ENCODE measurements around the gene TRABD2B. TPM values are rescaled to one million over a fixed set of nuclear protein-coding genes. Genes with fewer than 3 reads are reported as not detected.

TRABD2B gene
- total and polyA plus RNA-seq, 2 of the 4 experiments (the other 2 are of a cell fraction) = not detected

GRCh38 chr1:47934243-47934805 lies 62.9 kb downstream of the TRABD2B start:
- no peak overlapping the region for H3K23ac ChIP-seq (ENCODE audit: low read depth, low read length)
- H2BK20ac ChIP-seq (ENCODE audit: low read depth, low read length) = no peak overlapping the region
- H3K27ac ChIP-seq (ENCODE audit: insufficient read depth, low read length) = no peak overlapping the region
- H3K4me2 ChIP-seq (ENCODE audit: low read depth, low read length) = no peak overlapping the region
- intact Hi-C loops (cut with micrococcal nuclease) (no loop called here), in situ Hi-C loops (cut with MboI; ENCODE audit: low sequenced_read_pairs) (no loop called here), dilution Hi-C loops (cut with HindIII; ENCODE audit: low sequenced_read_pairs, unreplicated experiment) (no loop called here)
- no peak overlapping the region for H4K5ac ChIP-seq (ENCODE audit: low read depth, low read length)
- WGBS, 2 experiments (ENCODE audit: extremely low coverage in 2 of 2, insufficient read length in 1 of 2) = no CpG with 5 or more reads among the region's 9 CpGs
- H2AK9ac ChIP-seq (replicated peaks; ENCODE audit: low read depth, low read length, poor library complexity) = no peak overlapping the region
- no peaks in the 10 kb centered on the region for H3K27me3 ChIP-seq (ENCODE audit: control insufficient read depth, insufficient read depth, low read length)
- H3K9me1 ChIP-seq (ENCODE audit: insufficient read depth, low read length) = no peaks in the 10 kb centered on the region
- no peaks in the 10 kb centered on the region for H3K9me3 ChIP-seq (ENCODE audit: control insufficient read depth, insufficient read depth, low read length)
- no TSS peak for BruUV-seq (replicated peaks)
- H3K4me3 ChIP-seq (ENCODE audit: insufficient read depth, low read depth, low read length) = no peak overlapping the region
- DNase-seq = no peak
- no peak overlapping the region for H4K8ac ChIP-seq (ENCODE audit: low read depth in 2 of 2, low read length in 2 of 2)
- ChIA-PET CTCF (no interaction called here), POLR2A (ENCODE audit: unreplicated experiment) (no interaction called here)
- H3K14ac ChIP-seq (replicated peaks; ENCODE audit: low read depth, low read length) = no peak overlapping the region
- no peak overlapping the region for H2AFZ ChIP-seq (replicated peaks; ENCODE audit: low read length, poor library complexity)
- H2BK15ac ChIP-seq (ENCODE audit: low read depth, low read length) = no peak overlapping the region
- no peak overlapping the region for H2BK120ac ChIP-seq (ENCODE audit: low read depth, low read length)
- no peak overlapping the region for H2BK5ac ChIP-seq (ENCODE audit: low read depth, low read length, poor library complexity, severe bottlenecking)
- no peak overlapping the region for H3K18ac ChIP-seq (ENCODE audit: low read depth, low read length)
- no peaks in the 10 kb centered on the region for H4K20me1 ChIP-seq (ENCODE audit: insufficient read depth, low read length)
- TF ChIP-seq FOS (IDR thresholded peaks at IDR 0.05; ENCODE audit: low read depth, low read length) = no peak
- TF ChIP-seq CTCF (conservative IDR thresholded peaks at IDR 0.05; ENCODE audit: low read depth, low read length) = no peak
- TF ChIP-seq SMC3 (IDR thresholded peaks at IDR 0.05; ENCODE audit: low read depth, low read length) = no peak
- TF ChIP-seq NFE2L2 (IDR thresholded peaks at IDR 0.05; ENCODE audit: low read depth, low read length) = no peak
- TF ChIP-seq MAZ (IDR thresholded peaks at IDR 0.05; ENCODE audit: borderline replicate concordance, low read depth, low read length) = no peak
- no peak for TF ChIP-seq USF2 (IDR thresholded peaks at IDR 0.05; ENCODE audit: low read depth, low read length)
- TF ChIP-seq RFX5 (IDR thresholded peaks at IDR 0.05; ENCODE audit: low read depth, low read length) = no peak
- no peak for TF ChIP-seq BHLHE40 (IDR thresholded peaks at IDR 0.05; ENCODE audit: low read depth, low read length)
- TF ChIP-seq ELK1 (IDR thresholded peaks at IDR 0.05; ENCODE audit: borderline replicate concordance, low read depth, low read length) = no peak
- TF ChIP-seq RCOR1 (IDR thresholded peaks at IDR 0.05; ENCODE audit: insufficient replicate concordance, low read length) = no peak
- TF ChIP-seq CHD1 (IDR thresholded peaks at IDR 0.05; ENCODE audit: low read depth, low read length) = no peak
- no peak overlapping the region for H4K91ac ChIP-seq (ENCODE audit: insufficient read depth, low read depth, low read length)
- ATAC-seq (ENCODE audit: low read depth) = no peak
- no peaks in the 10 kb centered on the region for H3K36me3 ChIP-seq (ENCODE audit: control insufficient read depth, insufficient read depth, low read length)
- H3K4me1 ChIP-seq (ENCODE audit: control insufficient read depth, insufficient read depth, low read length) = no peaks in the 10 kb centered on the region
- no peak overlapping the region for H3K4ac ChIP-seq (ENCODE audit: low read depth, low read length)
- H2AK5ac ChIP-seq (ENCODE audit: low read depth, low read length) = no peak overlapping the region
- H3K56ac ChIP-seq (ENCODE audit: extremely low read depth, insufficient read depth, low read length) = no peak overlapping the region
- H3K9ac ChIP-seq (ENCODE audit: low read depth, low read length) = no peak overlapping the region
- H3K79me1 ChIP-seq (ENCODE audit: low read depth in 1 of 2, low read length in 2 of 2) = no peaks in the 10 kb centered on the region
